GM19463 (cell line): ENCODE results near the gene TMC8.

Experiments used
- ATAC-seq: cut with Tn5 transposase; IDR thresholded peaks from one replicate; pipeline ENCODE4 v1.9.1; 2021; ENCODE audit warnings: mild to moderate bottlenecking, moderate library complexity; ENCODE audit not compliant: unreplicated experiment

Gene TMC8

DNA sequence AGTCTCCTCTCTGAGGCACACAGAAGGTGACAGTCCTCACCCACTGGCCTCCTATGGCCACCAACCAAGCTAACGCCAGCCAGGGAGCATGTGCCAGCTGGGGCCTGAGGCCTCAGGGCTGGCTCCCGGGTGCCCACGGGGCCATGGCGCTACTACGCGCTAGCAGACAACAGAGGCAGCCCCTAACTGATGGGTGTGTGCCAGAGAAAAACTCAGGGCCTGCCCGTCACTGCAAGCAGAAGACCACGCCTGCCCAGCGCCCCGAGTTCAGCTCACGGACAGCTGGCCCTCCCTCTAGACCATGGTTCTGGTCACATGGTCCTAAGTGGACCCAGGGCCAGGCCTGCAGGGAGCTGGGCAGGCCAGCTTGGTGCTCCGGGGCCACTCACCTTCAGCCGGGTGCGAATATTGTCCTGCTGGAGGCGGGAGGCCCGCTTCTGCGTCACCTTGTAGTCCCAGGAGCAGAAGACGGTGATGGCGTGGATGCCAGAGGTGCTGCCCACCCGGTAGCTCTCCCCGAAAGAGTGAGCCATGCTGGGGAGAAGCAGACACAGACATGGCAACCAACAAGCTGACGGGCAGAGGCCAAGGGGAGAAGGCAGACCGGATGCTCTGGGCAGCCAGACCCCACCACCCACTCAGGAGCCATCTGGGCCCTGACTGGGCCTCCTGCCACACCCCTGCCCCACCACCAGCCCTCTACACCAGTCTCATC, 8.2 kb upstream of the TMC8 start:
- no peak for ATAC-seq

DNA sequence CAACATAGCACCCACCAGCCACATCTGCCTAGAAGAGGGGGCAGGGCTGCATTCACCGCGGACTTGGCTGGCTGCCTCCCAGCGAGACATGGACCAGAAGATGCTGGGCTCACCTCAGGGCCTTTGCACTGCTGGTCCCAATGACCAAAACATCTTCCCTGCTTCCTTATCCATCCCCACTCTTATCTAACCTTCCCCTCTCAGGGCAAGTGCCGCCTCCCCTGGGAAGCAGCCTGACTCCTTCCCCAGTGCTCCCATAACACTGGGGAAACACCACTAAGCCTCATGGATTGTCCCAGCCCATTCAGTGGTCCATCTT, 7.7 kb upstream of the TMC8 start:
- no peak for ATAC-seq

DNA sequence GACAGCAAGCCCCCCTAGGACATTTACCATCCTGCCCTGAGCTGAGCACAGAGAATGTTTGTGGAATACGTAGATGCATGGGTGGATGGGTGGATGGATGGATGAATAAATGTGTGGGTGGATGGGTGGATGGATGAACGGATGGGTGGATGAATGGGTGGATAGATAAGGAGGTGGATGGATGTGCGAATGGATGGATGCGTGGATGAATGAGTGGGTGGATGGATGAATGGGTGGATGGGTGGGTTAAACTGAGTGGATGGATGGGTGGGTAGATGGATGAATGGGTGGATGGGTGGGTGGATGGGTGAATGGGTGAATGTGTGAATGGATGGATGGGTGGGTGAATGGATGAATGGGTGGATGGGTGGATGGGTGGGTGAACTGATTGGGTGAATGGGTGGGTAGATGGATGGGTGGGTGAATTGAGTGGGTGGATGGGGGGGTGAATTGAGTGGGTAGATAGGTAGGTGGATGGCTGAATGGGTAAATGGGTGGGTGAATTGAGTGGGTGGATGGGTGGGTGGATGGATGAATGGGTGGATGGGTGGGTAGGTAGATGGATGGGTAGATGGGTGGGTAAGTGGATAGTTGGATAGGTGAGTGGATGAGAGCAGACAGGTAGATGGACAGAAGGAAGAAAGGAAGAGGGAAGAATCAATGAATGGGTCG, 7.2 kb upstream of the TMC8 start:
- ATAC-seq = no peak

DNA sequence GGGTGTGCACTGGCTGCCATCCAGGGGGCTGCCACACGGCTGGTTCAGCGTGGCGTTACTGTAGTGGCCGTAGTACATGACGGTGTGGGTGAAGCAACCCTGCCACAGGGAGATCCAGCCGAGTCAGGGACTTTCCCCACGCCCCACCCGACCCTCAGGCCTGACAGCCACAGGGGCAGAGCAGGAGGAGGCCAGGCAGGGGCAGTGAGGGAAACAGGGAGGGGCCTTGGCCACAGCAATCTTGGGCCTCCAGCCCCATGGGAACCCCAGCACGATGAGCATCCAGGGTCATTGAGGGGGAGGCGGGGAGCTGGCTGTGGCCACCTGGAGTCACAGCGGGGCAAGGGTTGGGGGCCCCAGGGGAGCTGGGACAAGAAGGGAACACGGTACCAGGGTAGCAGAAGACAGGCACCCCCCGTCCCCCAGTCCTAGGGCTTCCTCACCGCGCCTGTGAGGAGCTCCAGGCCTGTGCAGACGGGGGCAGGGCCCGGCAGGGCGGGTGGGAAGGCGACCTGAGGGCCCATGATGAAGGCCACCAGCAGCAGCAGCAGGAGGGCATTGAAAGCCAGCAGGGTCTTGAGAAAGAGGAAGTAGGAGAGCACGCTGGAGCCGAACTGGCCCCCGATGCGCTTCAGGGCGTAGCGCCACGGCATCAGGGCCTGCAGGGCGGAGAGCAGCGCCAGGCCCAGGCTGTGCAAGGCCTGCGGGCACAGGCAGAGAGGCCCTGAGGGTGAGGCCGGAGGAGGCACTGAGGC, 6.3 kb upstream of the TMC8 start:
- peak; percentile 24 for ATAC-seq

DNA sequence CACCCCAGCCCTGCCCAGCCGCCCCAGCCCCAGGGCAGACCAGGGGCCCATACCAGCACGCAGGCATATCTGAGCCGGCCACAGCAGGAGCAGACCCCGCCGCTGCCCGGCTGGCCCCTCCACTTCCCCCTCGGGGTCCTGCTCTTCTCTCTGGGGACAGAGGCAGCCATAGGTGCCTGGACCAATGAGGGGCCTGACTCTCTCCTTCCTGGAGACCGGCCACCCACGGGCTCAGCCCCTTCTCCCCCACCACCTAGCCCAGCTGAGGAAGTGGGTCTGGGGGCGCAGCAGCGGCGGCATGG, 5.8 kb upstream of the TMC8 start:
- ATAC-seq = no peak

DNA sequence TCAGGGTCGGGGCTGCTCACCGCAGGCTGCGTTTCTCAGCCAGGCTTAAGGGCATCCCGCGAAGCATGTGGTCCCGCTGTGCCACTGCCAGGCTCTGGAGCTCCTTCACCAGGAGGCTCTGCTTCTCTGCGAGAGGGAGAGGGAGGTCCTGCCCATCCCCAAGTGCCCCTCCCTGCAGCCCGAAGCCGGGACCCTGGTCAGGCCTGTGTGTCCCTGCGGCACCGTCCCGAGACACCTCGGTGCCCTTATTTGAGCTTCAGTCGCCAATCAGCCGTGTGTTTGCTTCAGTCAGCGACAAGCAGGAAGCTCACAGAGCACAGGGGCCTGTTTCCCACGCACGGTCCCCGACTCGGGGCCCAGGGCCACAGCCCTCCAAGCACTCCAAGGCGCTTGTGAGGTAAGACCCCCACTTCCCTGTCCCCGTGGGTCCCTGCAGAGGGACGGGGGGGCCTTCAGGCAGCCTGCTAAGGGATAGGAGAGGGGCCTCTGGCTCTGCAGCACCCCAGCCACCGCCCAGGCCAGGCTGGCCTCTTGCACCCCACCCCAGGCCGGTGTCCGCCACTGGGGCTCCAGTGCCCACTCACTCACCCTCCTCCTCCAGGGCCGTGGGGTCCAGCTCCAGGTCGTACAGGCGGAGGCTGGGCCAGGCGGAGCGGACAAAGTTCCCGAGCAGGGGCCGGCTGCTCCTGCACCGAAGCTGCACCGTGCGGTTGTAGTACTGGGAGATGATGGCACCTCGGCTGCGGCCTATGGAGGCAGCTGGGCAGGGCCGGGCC, 5.2 kb upstream of the TMC8 start:
- no peak for ATAC-seq

DNA sequence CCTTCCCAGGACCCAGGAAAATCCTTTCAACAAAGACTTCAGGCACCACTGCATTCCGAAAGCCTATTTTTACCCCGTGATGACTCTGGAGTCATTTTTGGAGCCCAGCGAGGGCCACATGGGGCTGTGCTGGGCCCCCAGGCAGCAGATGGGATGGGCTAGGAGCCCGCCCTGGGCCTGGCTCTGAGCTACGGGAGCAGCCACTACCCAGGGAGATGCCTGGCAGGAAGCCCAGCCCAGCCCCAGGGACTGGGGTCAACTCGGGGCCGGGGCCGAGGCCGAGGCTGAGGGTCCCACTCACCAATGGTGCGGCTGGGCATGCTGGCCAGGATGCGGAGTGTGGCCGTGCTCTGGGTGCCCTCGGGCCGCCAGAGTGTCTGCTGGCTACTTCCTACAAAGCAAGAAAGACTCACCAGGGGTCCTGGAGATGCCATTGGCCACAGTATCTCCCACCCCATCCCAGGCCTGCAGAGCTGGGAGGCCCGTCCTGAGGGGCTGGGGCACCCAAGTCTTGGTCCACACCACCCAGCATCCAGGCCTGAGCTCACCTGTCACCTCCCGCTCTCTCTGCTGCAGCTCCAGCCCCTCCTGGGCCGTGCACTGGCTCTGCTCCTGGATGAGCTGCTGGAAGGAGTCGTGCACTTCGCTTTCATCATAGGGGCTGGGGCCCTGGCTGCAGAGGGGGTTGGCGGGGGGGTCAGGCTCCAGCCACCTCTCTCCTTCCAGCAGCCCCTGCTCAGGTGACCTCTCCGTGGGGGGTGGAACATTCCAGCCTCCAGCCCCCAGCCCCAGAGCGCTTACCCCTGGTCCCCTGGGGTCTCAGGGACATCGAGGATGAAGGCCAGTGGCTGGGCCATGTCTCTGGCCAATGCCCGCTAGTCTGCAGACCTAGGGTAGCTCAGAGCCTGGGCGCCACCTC, 4.3 kb upstream of the TMC8 start:
- ATAC-seq = no peak

DNA sequence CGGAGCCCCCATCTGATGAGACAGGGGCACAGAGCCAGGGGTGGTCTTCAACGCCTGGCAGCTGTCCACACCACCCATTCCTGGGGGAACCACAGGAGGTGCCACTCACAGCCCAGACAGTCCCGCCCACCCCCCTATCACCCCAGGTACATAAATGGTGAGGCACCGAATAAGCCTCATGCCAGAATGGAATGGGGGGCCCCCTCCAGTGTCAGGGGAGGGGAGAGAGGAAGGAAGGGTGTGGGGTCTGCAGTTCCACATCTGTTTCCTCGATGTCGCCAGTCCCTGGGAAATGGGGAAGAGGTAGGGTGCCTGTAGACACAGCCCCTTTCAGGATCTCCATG, 3.7 kb upstream of the TMC8 start:
- no peak for ATAC-seq

DNA sequence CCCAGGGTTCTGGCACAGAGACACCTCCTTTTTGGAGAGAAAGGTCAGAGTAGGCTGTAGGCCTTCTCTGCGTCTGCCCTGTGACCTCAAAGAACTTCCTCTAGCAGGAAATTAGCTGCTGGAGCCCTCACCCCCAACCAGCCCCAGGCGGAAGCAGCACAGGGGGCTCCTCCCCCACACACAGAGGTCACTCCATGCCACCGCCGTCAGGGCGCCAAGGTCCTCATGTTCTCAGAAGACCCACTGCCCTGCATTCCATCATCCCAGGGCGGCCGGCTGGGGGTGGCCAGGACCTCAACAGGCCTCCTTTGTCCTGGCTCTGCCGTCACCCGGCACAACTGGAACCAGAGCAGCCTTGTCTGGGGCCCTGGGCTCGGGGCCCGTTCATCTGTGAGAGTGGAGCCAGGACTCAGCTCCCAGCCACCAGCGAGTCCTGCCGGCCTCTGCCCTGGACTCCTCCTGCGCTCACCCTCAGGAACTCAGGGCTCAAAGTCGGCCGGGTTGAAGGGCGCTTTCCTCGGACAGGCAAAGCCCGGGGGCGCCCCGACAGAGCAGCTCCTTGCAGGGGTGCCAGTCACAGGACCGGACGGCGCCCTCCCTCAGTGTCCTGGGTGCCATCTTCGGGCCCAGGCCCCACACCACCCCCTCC, 3.2 kb upstream of the TMC8 start:
- ATAC-seq = no peak

DNA sequence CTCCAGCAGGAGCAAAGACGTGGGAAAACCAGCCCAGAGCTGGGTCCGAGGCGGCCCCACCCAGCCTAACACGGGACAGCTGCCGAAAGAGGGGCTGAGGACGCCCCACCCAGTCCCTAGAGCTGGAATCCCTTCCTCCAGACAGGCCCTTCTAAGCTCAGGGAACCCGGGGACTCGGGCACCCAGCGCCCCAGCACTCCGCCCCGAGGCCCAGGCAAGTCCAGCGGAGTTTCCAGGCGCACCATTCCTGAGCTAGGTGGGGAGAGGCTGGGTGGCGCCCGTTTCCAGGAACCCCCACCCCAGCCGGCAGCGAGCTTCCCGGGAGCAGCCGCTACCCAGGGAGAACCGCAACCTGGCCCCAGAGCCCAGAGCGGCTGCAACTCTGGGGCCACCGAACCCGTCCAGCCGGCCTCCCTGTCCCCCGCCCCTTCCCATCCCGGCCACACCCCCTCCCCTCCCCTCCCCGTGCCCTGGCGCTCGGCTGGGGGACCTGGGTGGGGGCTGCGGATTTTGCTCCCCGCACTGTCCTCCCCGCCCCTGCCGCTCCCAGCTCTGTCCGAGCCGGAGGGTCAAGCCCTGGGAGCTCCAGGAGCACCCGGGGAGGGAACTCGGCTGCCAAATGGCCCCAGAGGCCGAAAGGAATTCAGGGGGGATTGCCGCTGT, 2.6 kb upstream of the TMC8 start:
- ATAC-seq = no peak

DNA sequence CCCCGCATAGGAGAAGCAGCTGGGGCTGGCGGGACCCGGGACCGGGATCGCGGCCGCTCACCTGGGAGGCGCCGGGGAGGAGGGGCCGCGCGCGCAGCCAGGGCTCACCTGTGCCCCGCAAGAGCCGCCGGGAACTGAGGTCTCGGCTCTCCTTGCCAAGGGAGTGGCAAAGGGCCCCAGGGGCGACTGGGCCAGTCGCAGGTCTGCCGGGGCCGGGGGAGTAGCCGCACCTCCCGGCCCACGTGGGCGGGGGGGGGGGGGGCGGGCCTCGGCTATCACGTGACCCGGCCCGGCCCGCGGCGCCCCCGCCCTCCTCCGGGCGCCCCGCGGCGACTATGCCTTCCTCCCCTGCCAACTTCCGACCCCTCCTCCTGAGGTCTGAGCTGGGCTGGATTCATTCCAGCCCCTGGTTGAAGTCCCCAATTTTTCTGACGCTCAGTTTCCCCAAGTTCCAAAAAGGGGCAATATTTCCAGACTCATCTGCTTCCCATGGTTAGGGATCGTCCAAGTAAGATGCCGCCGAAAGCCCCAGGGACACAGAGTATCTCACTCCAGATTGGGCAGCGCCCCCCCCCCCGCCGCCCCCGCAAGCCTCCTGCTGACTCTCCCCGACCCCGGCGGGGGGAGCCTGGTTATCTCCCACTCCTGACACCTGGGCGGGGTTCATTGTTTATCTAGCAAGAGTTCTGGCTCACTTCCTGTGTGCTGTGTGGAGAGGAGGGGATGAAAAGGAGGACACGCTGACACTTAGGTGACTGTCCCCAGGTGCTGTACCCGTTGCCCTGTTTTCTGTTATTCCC, 1.8 kb upstream of the TMC8 start, which contains the start of gene TMC6:
TSS of gene TMC6 (minus strand) at position 205 of the 800 bp plus-strand sequence. CDS start 1,923 bp downstream, outside the sequence.
- no peak for ATAC-seq

DNA sequence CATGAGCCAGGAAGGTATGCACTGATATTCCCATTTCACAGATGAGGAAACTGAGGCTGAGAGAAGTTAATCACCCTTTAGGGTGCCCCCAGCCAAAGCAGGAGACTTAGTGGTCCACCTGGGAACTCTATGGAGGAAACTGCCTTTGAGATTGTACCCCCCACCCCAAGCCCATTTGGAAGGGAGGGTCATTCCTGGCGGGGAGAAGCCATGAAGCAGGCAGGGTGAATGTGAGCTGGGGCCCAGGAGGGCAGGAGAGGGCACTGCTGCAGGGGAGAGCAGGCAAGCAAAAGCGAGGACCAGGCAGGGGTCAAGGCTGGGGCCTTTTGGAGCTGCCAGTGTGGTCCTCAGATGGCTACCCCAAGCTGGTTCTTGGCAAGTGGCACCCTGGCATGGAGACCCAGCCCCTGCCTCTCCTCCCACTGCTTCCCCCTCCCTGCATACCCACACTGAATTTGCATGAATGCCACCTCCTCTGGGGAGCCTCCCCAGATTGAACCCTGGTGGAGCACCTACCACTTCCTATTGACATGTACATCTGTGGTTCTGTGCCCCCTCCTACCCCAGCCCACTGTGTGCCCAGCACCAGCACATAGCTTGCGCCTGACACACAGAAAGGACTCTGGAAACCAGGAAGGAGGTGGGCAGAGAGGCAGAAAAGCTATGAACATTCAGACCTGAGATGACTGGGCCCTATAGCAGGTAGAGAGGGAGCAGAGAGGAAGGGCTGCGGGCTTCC, 1.1 kb upstream of the TMC8 start:
- ATAC-seq = no peak

DNA sequence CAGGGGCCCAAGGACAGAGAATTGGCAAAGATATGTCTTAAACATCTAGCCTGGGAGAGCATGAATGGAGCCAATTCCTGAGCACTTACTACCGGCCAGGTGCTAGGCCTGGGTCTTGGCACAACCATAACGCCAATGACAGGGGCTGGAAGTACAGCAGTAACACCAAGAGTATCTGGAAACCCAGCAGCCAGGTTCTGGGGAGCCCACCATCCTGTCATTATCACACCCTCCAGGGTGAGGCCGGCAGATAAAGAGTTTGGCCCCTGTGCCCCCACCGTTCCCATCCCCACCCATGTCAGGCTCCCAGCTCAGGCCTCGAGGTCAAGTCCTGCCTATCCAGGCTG, 508 bp upstream of the TMC8 start:
- ATAC-seq = no peak

DNA sequence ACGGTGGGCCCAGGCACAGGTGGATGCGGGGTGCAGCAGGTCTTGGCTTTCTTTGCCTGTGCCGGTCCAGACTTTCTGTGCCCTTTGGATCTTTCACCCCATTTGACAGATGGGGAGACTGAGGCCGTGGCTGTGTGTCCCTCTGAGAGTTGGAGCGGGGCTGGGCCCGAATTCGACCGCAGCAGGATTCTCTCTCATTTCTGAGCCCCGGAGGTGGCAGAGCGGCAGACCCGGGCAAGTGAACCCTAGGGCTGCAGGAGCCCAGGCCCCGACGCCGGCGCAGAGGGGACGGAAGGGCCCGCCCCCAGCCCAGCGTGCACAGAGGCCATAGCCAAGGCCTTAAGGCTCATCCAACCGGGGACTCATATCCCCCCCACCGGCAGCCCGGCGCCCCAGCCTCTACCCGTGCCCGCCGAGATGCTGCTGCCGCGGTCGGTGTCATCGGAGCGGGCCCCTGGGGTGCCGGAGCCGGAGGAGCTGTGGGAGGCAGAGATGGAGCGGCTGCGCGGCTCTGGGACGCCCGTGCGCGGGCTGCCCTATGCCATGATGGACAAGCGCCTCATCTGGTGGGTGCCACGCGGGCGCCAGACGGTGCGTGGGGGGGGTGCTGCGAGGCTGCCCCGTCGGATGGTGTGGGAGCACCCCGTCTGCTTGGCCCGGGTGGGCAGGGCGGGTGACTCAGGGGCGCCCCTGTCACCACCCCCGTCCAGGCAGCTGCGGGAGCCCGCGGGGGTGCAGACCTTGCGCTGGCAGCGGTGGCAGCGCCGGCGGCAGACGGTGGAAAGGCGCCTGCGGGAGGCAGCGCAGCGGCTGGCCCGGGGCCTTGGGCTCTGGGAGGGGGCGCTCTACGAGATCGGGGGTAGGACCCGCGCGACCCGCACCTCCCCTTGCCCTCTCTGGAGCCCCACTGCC, 857 bp downstream of the TMC8 start:
- ATAC-seq = no peak

DNA sequence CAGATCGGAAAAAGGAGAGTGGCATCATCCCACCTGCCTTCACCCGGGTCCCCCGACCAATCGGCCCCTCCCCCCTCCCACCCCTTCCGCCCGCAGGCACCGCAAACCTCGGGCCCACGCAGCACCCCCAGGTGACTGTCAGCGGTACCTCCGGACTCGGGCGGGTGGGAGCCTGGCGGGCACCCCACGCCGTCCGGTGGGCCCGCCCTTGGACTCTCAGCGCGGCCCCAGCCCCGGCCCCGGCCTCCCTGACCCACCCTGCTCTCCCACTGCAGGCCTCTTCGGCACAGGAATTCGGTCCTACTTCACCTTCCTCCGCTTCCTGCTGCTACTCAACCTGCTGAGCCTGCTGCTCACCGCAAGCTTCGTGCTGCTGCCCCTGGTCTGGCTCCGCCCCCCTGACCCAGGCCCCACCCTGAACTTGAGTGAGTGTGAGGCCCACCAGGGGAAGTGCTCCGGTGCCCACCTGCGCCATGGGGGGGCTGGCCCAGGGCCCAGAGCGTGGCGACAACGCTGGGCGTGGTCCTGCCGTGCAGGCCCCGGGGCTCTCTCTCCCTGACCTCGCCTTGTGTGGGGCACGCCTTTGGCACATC, 1.6 kb downstream of the TMC8 start:
- no peak for ATAC-seq

DNA sequence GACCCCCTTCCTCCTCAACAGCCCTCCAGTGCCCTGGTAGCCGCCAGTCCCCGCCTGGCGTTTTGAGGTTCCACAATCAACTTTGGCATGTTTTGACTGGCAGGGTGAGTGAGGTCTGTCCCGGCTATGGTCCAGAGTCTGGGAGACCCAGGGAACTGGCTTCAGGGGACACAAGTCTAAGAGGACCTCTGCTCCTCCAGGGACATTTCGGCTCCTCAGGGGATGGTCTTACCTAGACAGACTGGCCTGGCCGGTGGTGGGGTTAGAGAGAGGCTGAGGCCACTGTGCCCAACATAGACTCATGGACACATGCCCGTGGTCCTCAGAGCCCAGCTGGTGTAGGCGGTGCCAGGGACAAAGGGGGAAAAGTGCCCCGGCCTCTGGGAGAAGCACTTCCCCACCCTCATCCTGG, 2.2 kb downstream of the TMC8 start:
- ATAC-seq = no peak
